GM21717 (cell line): ENCODE data around the gene SNRPF.
A peak's percentile ranks its signal among the peaks of the same experiment; 100 is the strongest.

ENCODE experiments used
- ATAC-seq: cut with Tn5 transposase; IDR thresholded peaks from one replicate; pipeline ENCODE4 v1.9.1; 2021; ENCODE audit warnings: mild to moderate bottlenecking, moderate library complexity; ENCODE audit not compliant: unreplicated experiment

Gene SNRPF

DNA sequence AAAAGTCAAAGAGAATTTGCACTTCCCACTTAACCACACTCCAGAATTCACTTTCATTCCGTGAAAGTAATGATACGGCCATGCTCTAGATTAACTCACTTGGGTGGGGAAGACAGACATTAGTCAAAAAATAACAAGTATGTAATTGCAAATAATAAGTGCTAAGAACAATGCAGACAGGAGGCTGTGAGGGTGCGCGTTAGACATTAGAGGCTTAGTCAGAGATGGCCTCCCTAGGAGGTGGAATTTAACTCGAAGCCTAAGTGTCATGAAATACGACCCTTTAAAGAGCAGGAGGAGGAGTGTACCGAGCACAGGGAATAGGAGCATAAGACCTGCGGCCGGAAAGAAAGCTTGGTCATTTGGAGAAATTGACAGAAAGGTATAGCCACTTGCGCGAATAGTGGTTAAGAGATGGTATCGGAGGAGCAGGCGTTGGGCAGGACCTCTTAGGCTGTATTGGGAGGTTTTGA, 628 bp downstream of the SNRPF start:
- ATAC-seq = peak; percentile 11

DNA sequence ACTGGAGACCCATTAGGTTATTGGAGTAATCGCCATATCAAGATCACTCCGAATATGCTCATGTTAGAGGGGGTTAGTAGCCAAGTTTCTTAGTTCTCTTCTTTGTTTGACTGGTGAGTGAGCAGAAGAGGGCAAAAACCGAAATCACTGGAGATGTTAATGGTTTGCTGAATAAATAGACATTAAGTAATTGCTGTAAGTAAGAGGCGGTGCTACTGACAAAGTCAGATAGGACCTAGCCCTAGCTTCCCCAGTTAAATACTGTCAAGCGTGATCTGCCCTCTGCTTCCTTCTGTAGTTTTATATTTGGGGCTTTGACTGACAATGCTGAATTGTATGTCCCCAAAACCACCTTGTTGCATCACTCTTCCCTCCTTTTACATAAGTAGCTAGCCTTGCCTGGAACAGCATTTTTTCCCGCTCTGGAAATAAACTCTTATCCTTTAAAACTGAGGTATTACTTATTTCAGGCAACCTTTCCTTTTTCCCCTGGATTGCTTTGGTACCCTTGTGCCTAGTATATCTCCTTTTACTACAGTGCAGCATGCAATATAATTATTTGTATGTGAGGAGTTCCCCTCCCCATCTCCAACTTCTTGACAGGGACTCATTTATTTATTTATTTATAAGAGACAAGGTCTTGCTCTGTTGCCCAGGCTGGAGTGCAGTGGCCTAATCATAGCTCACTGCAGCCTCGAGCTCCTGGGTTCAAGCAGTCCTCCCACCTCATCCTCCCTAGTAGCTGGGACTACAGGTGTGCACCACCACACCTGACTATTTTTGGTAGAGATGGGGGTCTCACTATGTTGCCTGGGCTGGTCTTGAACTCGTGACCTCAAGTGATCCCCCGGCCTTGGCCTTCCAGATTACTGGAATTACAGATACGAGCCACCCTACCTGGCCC, 1.4 kb downstream of the SNRPF start:
- ATAC-seq = no peak

DNA sequence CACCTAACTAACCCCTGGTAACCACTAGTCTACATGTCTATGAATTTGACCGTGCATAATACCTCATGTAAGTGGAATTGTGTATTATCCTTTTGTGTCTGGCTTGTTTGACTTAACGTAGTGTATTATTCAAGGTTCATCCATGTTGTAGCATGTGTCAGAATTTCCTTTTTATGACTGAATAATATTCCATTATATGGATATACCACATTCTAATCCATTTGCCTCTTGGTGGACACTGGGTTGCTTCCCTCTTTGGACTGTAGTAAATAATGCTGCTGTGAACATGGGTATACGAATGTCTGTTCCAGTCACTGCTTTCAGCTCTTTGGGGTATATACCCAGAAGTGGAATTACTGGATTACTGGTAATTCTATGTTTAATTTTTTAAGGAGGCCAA, 3.3 kb downstream of the SNRPF start:
- no peak for ATAC-seq

DNA sequence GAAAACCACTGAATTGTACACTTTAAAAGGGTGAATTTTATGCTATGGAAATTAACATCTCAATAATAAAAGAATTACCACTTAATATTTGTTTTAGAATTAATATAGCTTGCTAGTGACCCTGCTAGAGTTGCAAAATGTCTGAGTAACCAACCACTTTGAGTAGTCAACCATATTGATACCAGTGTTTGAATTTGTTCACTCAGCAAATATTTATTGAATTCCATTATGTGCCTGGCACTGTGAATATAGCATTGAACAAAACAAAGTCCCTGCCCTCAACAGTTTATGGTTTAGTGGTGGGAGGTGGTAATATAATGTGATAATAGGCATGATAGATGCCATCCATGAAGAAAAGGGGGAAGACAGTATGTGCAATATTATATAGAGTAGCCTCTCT, 4.6 kb downstream of the SNRPF start:
- no peak for ATAC-seq

GRCh38 chr12:95870897-95871296, 12.1 kb downstream of the SNRPF start:
- no peak for ATAC-seq

DNA sequence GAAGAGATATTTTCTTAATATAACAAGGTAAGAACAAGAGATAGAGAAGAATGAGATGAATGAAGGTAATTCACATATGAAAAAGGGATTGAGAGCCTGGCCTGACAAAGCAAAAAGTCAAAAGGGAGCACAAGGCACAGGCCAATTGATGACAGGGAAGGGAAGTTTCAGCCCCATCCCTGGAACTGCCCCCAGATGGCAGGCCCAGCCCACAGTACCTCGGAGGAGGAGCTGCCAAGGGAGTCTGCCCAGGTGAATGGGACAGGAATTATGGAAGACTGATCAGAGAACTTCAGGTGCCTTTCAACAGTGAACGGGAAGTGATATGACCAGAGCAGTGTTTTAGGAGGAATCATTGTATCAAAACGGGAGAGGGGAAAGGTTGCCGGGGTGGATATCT, 15.7 kb downstream of the SNRPF start:
- ATAC-seq = no peak

DNA sequence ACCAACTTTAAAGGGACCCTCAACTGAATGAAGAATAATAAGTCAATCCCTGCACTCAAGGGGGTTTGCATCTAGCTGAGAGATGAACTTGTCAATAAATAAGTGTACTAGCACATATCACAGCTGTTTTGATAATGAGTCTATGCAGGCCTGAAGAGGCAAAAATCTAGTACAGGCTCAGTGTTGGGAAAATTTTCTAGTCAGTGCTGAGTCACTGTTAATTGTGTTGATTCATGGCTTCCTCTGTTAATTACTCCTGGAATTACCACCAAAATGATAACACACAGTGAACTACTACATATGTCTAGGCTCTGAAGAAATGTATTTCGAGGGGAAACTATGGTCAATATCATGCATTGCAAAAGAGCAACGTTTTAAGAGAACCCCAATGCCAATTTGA, 18.9 kb downstream of the SNRPF start:
- ATAC-seq = no peak

- no peak for ATAC-seq
These were observed 22.1 kb downstream of the SNRPF start for GRCh38 chr12:95880895-95881294.

GRCh38 chr12:95881331-95881955, 22.7 kb downstream of the SNRPF start:
- no peak for ATAC-seq

GRCh38 chr12:95882080-95882479, 23.3 kb downstream of the SNRPF start:
- no peak for ATAC-seq

DNA sequence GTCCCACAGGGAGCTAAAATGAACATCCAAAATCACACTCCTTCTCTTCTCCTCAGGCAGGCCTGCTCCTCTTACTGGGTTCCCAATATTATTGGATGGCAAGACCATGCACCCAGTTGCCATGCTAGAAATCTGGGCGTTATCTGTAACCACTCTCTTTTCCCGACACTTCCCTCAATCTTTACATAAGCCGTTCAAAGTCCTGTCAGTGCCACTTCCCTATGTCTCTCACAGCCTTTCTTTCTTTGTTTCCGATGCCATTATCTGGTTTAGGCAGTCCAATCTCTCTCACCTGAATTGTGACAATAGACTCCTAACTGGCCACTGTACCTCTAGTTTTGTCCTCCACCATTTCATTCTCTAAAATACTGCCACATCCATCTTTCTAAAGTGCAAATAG, 24.1 kb downstream of the SNRPF start:
- no peak for ATAC-seq

- no peak for ATAC-seq
These were observed 26.2 kb downstream of the SNRPF start for GRCh38 chr12:95884998-95885397.

- no peak for ATAC-seq
These were observed 28.6 kb downstream of the SNRPF start for GRCh38 chr12:95887311-95887710.

- no peak for ATAC-seq
These were observed 32.2 kb downstream of the SNRPF start for GRCh38 chr12:95890958-95891357.

- no peak for ATAC-seq
These were observed 38.1 kb downstream of the SNRPF start for GRCh38 chr12:95896846-95897245.

GRCh38 chr12:95898081-95898480, 39.3 kb downstream of the SNRPF start:
- ATAC-seq = no peak

- ATAC-seq = no peak
These were observed 49.8 kb downstream of the SNRPF start for GRCh38 chr12:95908573-95908972.

GRCh38 chr12:95909871-95910270, 51.1 kb downstream of the SNRPF start:
- ATAC-seq = no peak
